CD4-positive, CD25-positive, alpha-beta regulatory T cell (primary cell): ENCODE data around the gene CDK10. TPM values are rescaled to one million over a fixed set of nuclear protein-coding genes. Genes with fewer than 3 reads are reported as not detected.

Source experiments
- ATAC-seq, 2 donors: fragments of 150-1000 bp; cut with Tn5 transposase; one replicate each; pipeline ENCODE4 v1.10.0; 2021; ENCODE audit warnings: low read depth in 2 of 2, moderate number of reproducible peaks in 2 of 2, moderate library complexity in 1 of 2
- DNase-seq, 3 donors: peaks; one replicate each; pipeline versions ENCODE4 v3.0.0 to v3.0.0-alpha.2; 2012 to 2022; ENCODE audit warnings: mixed read lengths in 1 of 3
- H3K27ac ChIP-seq: one replicate; pipeline ENCODE4 v1.7.0; 2013; ENCODE audit warnings: mild to moderate bottlenecking, low read length; ENCODE audit not compliant: insufficient read depth, poor library complexity, severe bottlenecking
- H3K27me3 ChIP-seq: one replicate; pipeline ENCODE4 v1.7.0; 2013; ENCODE audit warnings: low read length; ENCODE audit not compliant: control insufficient read depth, insufficient read depth
- H3K36me3 ChIP-seq: one replicate; pipeline ENCODE4 v1.7.0; 2013; ENCODE audit warnings: mild to moderate bottlenecking, low read length, moderate library complexity; ENCODE audit not compliant: control insufficient read depth, insufficient read depth
- H3K4me1 ChIP-seq: 2 replicates; pipeline ENCODE4 v1.7.0; 2013; ENCODE audit warnings: mild to moderate bottlenecking, low read length; ENCODE audit not compliant: insufficient read depth, control insufficient read depth, poor library complexity, severe bottlenecking
- H3K4me3 ChIP-seq: one replicate; pipeline ENCODE4 v1.7.0; 2013; ENCODE audit warnings: low read depth, mild to moderate bottlenecking, low read length, moderate library complexity
- H3K9me3 ChIP-seq, 2 experiments: 1 replicate in 1 of 2; 2 replicates in 1 of 2; pipeline ENCODE4 v1.7.0; 2013; ENCODE audit warnings: low read length in 2 of 2, mild to moderate bottlenecking in 1 of 2, moderate library complexity in 1 of 2; ENCODE audit not compliant: control insufficient read depth in 2 of 2
- H3K27ac Mint-ChIP-seq, 3 donors: one replicate each; pipeline ENCODE4 v1.8.0; 2020 to 2022; ENCODE audit warnings: mild to moderate bottlenecking in 3 of 3, mixed read lengths in 3 of 3, moderate library complexity in 2 of 3
- H3K27me3 Mint-ChIP-seq: one replicate; pipeline ENCODE4 v1.8.0; 2022; ENCODE audit warnings: mild to moderate bottlenecking, mixed read lengths
- H3K36me3 Mint-ChIP-seq: one replicate; pipeline ENCODE4 v1.8.0; 2020; ENCODE audit warnings: mixed read lengths
- H3K4me1 Mint-ChIP-seq, 4 donors: one replicate each; pipeline ENCODE4 v1.8.0; 2020 to 2022; ENCODE audit warnings: mixed read lengths in 4 of 4, mild to moderate bottlenecking in 1 of 4
- H3K4me3 Mint-ChIP-seq, 4 donors: one replicate each; pipeline ENCODE4 v1.8.0; 2020 to 2022; ENCODE audit warnings: mild to moderate bottlenecking in 4 of 4, mixed read lengths in 4 of 4, moderate library complexity in 3 of 4
- H3K9me3 Mint-ChIP-seq, 7 donors: one replicate each; pipeline ENCODE4 v1.8.0; 2020 to 2022; ENCODE audit warnings: mixed read lengths in 7 of 7, mild to moderate bottlenecking in 3 of 7, moderate library complexity in 2 of 7
- polyA plus RNA-seq, 4 donors: library from polyadenylated mRNA; unstranded; fragments of 300-500 nt; fragmentation: Illumina TruSeq; gene quantifications; one replicate each; pipeline ENCODE4 v1.2.3, GENCODE V29; 2021
- total RNA-seq: library from RNA; stranded (reverse); gene quantifications from one replicate; pipeline ENCODE4 v1.2.3, GENCODE V29; 2022

CDK10 gene
- total and polyA plus RNA-seq, 5 donors from 2014 or later: 20.5 to 97.5 (median 24.4) TPM

DNA sequence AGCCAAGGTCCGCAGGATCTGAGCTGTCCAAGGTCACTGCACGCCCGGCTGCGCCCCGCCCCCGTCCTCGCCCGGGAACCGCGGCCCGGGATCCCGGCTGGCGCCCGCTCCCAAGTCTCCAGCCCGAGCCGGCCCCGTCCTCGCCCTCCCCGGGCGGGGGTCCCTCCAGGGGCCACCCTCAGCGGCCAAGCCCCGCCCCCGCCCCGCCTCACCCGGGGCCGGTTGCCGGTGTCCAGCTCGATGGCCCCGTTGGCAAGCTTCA, 34.0 kb downstream of the CDK10 start:
- DNase-seq: no peak
- Histone ChIP-seq H3K4me1 (peaks cover 51% of the 10 kb centered on the region), H3K27me3 (no peaks in the 10 kb centered on the region), H3K36me3 (peaks cover 14% of the 10 kb centered on the region), H3K27ac (peak overlapping the region; percentile 89), H3K4me3 (peak overlapping the region; percentile 32), H3K9me3 (no peaks in the 10 kb centered on the region)
- no peak overlapping the region for H3K27ac Mint-ChIP-seq
- H3K4me3 Mint-ChIP-seq: peak overlapping the region; percentile 79 to 94 (median 86)
- H3K4me1 Mint-ChIP-seq: peaks cover 0 to 39% (median 17%) of the 10 kb centered on the region in 4 donors
- peaks cover 0 to 2% (median 0%) of the 10 kb centered on the region in 7 donors for H3K9me3 Mint-ChIP-seq
- peaks cover 9% of the 10 kb centered on the region for H3K36me3 Mint-ChIP-seq
- H3K27me3 Mint-ChIP-seq: peaks cover 14% of the 10 kb centered on the region
- no peak for ATAC-seq

- Histone ChIP-seq H3K27me3 (no peaks in the 10 kb centered on the region), H3K27ac (peak within 1 kb of the TSS; percentile 89), H3K9me3 (no peaks in the 10 kb centered on the region), H3K36me3 (peaks cover 19% of the 10 kb centered on the region), H3K4me1 (peaks cover 56% of the 10 kb centered on the region), H3K4me3 (peak within 1 kb of the TSS; percentile 75)
- DNase-seq (peak; percentile 76 to 84 (median 83)), ATAC-seq (peak; percentile 37 to 51)
- peaks cover 9% of the 10 kb centered on the region for H3K36me3 Mint-ChIP-seq
- H3K27ac Mint-ChIP-seq: peak within 1 kb of the TSS; percentile 96 to 99 (median 97)
- H3K4me3 Mint-ChIP-seq: peak within 1 kb of the TSS; percentile 94 to 100 (median 98)
- H3K27me3 Mint-ChIP-seq: peaks cover 14% of the 10 kb centered on the region
- H3K9me3 Mint-ChIP-seq: peaks cover 0 to 2% (median 0%) of the 10 kb centered on the region in 7 donors
- peaks cover 0 to 43% (median 17%) of the 10 kb centered on the region in 4 donors for H3K4me1 Mint-ChIP-seq
Observed at GRCh38 chr16:89720813-89721545, 34.5 kb downstream of the CDK10 start, which contains the start of the genes VPS9D1 and ZNF276. Gene VPS9D1, minus strand, starts transcription at chr16:89720898. Its CDS starts 37 bp downstream, at chr16:89720861. Gene ZNF276, plus strand, starts transcription at chr16:89721537. Its CDS starts 104 bp downstream, at chr16:89721641.

- Mint-ChIP-seq H3K4me1 (peaks cover 0 to 48% (median 17%) of the 10 kb centered on the region in 4 donors), H3K36me3 (peaks cover 9% of the 10 kb centered on the region), H3K4me3 (peak overlapping the region; percentile 94 to 100 (median 98)), H3K27me3 (peaks cover 14% of the 10 kb centered on the region), H3K27ac (peak overlapping the region; percentile 32 to 97 (median 59)), H3K9me3 (peaks cover 0 to 2% (median 0%) of the 10 kb centered on the region in 7 donors)
- Histone ChIP-seq H3K9me3 (no peaks in the 10 kb centered on the region), H3K4me3 (no peak overlapping the region), H3K27me3 (no peaks in the 10 kb centered on the region), H3K27ac (peak overlapping the region; percentile 89), H3K4me1 (peaks cover 63% of the 10 kb centered on the region), H3K36me3 (peaks cover 25% of the 10 kb centered on the region)
- ATAC-seq: peak; percentile 62 to 69
- DNase-seq: peak; percentile 86 to 95 (median 92)
Observed at GRCh38 chr16:89721546-89722391, 35.3 kb downstream of the CDK10 start.

DNA sequence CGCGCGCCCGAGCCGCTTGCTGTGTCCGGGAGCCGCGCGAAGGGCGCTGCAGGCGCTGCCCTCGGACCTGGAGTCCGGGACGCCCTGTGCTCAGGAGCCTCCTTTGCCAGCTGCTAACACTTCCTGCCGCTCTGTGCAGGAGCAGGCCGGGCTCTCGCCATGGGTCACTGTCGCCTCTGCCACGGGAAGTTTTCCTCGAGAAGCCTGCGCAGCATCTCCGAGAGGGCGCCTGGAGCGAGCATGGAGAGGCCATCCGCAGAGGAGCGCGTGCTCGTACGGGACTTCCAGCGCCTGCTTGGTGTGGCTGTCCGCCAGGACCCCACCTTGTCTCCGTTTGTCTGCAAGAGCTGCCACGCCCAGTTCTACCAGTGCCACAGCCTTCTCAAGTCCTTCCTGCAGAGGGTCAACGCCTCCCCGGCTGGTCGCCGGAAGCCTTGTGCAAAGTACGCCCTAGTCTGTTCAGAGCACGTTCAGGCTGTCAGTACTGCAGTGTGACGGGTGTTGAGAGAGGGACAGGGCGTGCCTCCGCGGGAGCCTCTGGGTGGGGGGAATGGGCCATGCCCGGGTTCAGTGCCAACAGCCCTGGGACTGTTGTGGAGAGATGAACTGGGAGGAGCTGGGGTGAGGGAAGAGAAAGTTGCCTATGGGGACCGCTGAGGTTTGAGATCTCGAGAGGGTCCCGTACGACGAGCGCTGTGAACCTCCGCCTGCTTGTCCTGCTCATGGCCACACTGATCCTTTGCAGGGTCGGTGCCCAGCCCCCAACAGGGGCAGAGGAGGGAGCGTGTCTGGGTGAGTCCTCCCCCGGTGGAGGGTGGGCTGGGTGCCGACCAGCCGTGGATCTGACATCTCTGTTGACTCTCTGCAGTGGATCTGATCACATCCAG, 36.1 kb downstream of the CDK10 start:
- Histone ChIP-seq H3K4me1 (peaks cover 72% of the 10 kb centered on the region), H3K36me3 (peaks cover 34% of the 10 kb centered on the region), H3K4me3 (peak overlapping the region; percentile 75), H3K9me3 (no peaks in the 10 kb centered on the region), H3K27ac (peak overlapping the region; percentile 89), H3K27me3 (no peaks in the 10 kb centered on the region)
- Mint-ChIP-seq H3K36me3 (peaks cover 15% of the 10 kb centered on the region), H3K27ac (peak overlapping the region; percentile 96 to 99 (median 97)), H3K4me1 (peaks cover 4 to 55% (median 23%) of the 10 kb centered on the region in 4 donors), H3K4me3 (peak overlapping the region; percentile 94 to 100 (median 98)), H3K9me3 (no peaks in the 10 kb centered on the region), H3K27me3 (peaks cover 14% of the 10 kb centered on the region)
- peak; percentile 60 to 98 (median 75) for DNase-seq
- peak; percentile 44 to 63 for ATAC-seq

- Histone ChIP-seq H3K36me3 (peaks cover 39% of the 10 kb centered on the region), H3K4me1 (peaks cover 76% of the 10 kb centered on the region)
Observed at GRCh38 chr16:89723279-89724250, 37.1 kb downstream of the CDK10 start.

GRCh38 chr16:89727406-89728120, 41.1 kb downstream of the CDK10 start:
- H3K36me3 Mint-ChIP-seq: peaks cover 30% of the 10 kb centered on the region
- Histone ChIP-seq H3K27ac (no peak overlapping the region), H3K9me3 (no peaks in the 10 kb centered on the region), H3K27me3 (no peaks in the 10 kb centered on the region), H3K36me3 (peaks cover 76% of the 10 kb centered on the region), H3K4me1 (peaks cover 58% of the 10 kb centered on the region), H3K4me3 (peak overlapping the region; percentile 24)
- peak overlapping the region; percentile 21 to 88 (median 62) for H3K4me3 Mint-ChIP-seq
- ATAC-seq: no peak
- H3K9me3 Mint-ChIP-seq: no peaks in the 10 kb centered on the region
- DNase-seq: no peak
- H3K4me1 Mint-ChIP-seq: peaks cover 10 to 69% (median 27%) of the 10 kb centered on the region in 4 donors
- peaks cover 6% of the 10 kb centered on the region for H3K27me3 Mint-ChIP-seq
- peak overlapping the region in 1 of 3 donors; percentile 82 for H3K27ac Mint-ChIP-seq

More at GRCh38 chr16:89723279-89724250, 37.1 kb downstream of the CDK10 start:
- H3K27me3 Mint-ChIP-seq: peaks cover 14% of the 10 kb centered on the region
- DNase-seq: peak; percentile 60 to 95 (median 85)
- no peaks in the 10 kb centered on the region for H3K9me3 Mint-ChIP-seq
- peak; percentile 36 to 49 for ATAC-seq
- peaks cover 4 to 53% (median 23%) of the 10 kb centered on the region in 4 donors for H3K4me1 Mint-ChIP-seq
- H3K27me3 ChIP-seq: no peaks in the 10 kb centered on the region
- H3K36me3 Mint-ChIP-seq: peaks cover 15% of the 10 kb centered on the region
- peak overlapping the region; percentile 89 for H3K27ac ChIP-seq
- no peaks in the 10 kb centered on the region for H3K9me3 ChIP-seq
- H3K4me3 ChIP-seq: peak overlapping the region; percentile 75
- peak overlapping the region; percentile 94 to 100 (median 98) for H3K4me3 Mint-ChIP-seq
- peak overlapping the region; percentile 96 to 99 (median 97) for H3K27ac Mint-ChIP-seq
